CD4-positive, alpha-beta T cell treated with Interleukin-17A for 4 hours (primary cell): ENCODE results near the gene SLC35B2.

Source experiments
- DNase-seq: peaks from one replicate; pipeline ENCODE4 v3.0.0-alpha.2; 2020; ENCODE audit warnings: mixed read lengths

Gene SLC35B2

DNA sequence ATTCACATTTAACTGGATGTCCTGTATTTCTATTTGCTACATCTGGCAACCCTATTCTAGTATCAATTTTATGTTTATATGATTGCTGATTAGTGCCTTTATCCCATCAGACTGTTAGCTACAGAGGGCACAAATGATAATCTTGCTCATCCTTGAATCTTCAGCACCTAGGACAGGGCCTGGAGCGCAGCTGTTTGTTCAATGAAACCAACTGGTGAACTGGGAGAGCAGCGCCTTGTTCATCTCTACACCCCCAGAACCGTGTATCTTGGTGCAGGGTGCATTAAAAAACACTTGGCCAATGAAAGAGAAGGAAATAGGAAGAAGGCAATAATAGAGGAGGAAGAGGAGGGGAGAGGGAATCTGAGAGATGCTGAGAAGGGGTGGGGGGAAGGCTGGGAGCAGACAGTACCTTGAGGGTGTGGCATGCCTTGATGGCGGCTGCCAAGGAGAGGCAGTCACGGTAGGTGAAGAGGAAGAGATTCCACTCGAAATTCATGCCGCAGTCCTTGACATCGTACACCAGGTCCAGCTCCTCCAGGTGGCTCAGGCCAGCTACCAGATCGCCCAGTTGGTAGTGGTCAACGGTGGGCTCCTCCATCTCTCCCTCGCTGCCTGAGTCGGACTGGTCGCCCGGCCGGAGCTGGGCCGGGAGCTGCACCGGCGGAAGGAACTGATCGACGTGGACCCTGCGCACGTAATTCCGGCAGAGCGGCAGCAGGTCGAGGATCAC, 28.4 kb upstream of the SLC35B2 start:
- no peak for DNase-seq

DNA sequence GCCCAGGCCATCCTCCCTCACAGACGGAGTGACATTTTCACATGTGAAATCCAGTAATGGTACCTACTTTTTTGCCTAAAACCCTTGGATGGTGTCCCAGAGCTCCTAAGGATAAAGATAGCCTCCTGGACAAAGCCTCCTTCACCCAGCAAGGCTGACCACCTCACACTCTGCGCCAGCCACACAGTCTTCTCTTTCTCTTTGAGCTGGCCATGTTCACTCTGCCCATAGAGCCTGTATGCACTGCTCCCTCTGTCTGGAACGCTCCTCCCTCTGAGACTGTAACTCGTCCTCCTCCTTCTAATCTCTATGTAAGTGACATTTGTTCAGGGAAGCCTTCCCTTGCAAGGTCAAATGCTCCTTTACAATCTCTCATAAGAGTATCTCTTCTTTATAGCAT, 27.5 kb upstream of the SLC35B2 start:
- no peak for DNase-seq

DNA sequence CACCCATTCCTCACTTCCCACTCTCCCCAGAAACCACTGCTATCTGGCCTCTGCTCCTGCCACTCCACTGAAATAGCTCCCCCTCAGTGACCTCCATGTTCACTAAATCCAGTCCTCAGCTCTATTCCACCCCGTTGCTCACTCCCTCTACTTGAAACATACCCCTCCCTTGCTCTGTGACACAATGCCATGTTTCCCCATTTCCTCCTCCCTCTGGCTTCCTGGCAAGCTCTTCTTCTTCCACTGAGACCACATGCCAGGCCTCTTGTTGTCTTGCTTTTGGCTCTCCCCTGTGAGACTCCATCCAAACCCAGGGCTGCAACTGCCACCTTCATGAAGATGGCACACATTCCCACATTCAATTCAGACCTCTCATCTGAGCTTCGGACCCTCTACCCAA, 26.8 kb upstream of the SLC35B2 start:
- DNase-seq = no peak

- DNase-seq = no peak
These were observed 21.7 kb upstream of the SLC35B2 start for GRCh38 chr6:44278774-44279697.

GRCh38 chr6:44278315-44278714, 21.0 kb upstream of the SLC35B2 start:
- no peak for DNase-seq

DNA sequence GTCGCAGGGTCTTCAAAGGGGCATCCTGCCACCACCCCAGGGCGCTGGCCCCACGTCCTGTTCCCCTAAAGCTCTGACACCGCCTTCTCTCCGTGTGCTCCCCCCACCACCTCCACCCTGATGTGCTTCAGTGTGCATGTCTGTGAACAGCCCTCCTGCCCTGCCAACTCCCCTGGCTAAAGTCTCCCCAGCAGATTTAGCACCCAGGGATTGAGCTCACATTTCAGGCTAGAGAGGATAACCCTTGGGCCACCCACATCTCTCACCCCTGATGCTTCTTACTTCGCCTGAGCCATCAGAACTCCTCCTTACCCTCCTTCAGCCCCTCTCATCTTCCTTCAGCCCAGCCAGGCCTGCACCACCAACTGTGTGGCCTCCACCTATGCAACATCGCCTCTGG, 20.4 kb upstream of the SLC35B2 start:
- no peak for DNase-seq

DNA sequence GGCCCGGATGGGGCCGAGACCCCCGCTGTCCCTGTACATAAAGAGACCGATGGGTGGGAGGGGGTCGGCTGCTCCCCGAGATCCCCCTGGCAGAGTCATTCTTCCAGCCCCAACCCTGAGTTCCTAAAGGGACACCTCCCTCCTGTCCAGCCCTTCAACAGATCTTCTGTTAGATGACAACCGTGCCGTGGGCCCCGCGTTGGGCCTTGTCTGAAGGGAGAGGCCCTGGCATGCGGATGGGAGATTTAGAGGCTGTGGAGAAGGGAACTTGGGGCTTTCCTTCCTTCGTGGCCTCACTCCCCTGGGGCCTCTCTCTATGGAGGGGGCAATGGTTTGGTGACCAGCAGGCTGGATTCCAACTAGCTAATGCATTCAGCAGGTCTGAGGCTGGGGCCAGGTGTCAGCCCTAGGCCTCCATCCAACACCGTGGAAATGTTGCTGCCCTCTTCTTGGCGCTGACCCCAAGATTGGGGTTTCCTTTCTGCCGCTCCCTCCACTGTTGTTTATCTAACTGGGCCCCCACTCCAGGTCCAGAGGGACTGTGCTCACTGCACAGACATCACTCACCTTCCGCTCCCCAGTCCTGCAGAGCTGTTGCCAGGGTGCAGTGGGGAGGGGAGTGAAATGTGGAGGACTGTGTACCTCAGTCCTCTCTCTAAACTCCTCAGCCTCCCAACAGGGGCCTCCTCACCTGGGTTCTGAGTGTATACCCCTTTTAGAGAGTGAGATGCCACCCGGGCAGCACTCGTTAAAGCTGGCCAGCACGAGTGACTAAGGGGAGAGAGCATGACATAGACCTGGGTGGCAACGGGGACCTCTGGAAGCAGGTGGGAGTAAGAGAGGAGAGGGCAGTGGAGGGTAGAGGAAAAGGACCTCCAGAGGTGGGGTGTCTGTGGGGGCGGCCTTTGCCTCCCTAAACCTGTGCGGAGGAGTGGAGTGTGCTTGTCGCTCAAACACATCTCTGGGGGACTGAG, 19.6 kb upstream of the SLC35B2 start:
- DNase-seq = no peak

DNA sequence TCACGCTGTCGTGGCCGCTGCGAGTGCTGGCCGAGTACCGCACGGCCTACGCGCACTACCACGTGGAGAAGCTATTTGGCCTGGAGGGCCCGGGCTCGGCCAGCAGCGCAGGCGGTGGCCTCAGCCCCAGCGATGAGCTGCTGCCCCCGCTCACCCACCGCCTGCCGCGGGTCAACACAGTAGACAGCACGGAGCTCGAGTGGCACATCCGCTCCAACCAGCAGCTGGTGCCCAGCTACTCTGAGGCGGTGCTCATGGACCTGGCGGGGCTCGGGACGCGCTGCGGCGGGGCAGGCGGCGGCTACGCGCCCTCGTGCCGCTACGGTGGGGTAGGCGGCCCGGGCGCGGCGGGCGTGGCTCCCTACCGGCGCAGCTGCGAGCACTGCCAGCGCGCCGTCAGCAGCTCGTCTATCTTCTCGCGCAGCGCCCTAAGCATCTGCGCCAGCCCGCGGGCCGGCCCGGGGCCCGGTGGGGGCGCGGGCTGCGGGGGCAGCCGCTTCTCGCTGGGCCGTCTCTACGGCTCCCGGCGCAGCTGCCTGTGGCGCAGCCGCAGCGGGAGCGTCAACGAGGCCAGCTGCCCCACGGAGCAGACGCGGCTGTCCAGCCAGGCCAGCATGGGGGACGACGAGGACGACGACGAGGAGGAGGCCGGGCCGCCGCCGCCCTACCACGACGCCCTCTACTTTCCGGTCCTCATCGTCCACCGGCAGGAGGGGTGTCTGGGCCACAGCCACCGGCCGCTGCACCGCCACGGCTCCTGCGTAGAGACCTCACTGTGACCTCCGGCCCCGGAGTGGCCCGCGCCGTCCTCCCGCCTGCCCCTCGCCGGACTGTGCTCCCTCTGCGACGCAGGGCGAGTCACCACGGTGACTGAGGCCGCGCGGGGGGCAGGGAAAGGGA, 18.7 kb upstream of the SLC35B2 start:
- DNase-seq = peak; percentile 33

DNA sequence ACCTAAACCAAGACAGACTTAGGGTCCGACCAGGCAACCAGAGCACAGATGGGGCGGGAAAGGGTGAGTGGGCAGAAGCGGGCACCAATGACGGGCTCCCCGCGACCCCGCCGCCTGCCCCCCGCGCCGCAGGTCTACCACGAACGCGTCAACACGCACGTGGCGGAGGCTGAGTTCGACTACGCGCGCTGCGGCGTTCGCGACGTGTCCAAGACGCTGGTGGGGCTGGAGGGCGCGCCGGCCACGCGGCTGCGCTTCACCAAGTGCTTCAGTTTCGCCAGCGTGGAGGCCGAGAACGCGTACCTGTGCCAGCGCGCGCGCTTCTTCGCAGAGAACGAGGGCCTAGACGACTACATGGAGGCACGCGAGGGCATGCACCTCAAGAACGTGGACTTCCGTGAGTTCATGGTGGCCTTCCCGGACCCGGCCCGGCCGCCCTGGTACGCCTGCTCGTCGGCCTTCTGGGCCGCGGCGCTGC, 18.0 kb upstream of the SLC35B2 start:
- DNase-seq = no peak

DNA sequence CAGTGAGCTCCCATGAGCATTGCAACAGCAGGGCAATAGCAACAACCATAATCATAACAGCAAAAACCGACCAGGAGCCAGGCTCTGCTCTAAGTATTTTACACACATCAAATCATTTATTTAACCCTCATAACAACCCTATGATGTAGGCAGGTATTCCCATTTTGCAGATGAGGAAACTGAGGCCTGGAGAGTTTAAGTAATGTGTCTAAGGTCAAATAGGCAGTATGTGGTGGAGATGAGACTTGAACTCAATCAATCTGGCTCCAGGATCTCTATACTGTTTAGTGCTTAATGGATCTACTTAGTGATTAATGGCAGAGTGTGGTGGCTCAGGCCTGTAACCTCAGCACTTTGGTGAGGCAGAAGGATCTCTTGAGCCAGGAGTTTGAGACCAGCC, 16.3 kb upstream of the SLC35B2 start:
- DNase-seq = no peak

- no peak for DNase-seq
These were observed 15.8 kb upstream of the SLC35B2 start for GRCh38 chr6:44272999-44273566.

DNA sequence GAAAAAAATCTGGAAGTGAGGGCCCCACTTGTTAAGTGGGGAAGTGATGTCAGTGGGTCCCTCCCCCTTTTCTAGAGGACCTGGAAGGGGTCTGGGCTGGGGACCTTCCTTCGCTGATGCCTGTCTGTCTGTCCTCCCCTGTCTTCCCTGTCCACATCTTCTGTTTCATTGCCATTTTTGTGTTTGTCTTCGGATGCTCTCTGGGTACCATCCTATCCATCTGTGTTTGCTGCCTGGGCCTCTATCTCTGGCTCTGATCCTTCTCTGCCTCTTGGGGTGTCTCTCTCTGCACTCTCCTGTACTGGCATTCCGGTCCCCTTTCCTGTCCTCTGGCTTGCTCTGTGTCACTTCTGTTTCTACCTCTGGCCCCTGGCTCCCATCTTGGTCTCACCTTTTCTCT, 15.2 kb upstream of the SLC35B2 start:
- no peak for DNase-seq

DNA sequence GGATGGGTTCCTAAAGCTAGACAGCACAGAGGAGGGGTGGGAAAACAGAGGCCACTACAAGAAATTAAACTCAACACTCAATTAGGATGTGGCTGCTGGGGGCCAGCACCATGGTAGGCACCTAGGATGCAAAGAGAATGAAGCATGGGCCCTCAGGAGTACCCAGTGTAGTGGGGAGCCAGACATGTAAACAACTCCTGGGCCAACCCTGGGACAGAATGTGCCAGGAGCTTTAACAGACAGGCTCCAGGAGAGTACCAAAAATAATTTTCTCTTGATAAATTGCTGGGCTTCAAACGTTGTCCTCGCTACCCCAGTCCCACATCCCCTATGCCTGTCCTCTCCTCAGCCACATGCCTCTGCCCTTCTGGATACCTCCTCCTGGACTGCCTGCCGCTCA, 14.6 kb upstream of the SLC35B2 start:
- no peak for DNase-seq

GRCh38 chr6:44271406-44271723, 14.0 kb upstream of the SLC35B2 start:
- no peak for DNase-seq

DNA sequence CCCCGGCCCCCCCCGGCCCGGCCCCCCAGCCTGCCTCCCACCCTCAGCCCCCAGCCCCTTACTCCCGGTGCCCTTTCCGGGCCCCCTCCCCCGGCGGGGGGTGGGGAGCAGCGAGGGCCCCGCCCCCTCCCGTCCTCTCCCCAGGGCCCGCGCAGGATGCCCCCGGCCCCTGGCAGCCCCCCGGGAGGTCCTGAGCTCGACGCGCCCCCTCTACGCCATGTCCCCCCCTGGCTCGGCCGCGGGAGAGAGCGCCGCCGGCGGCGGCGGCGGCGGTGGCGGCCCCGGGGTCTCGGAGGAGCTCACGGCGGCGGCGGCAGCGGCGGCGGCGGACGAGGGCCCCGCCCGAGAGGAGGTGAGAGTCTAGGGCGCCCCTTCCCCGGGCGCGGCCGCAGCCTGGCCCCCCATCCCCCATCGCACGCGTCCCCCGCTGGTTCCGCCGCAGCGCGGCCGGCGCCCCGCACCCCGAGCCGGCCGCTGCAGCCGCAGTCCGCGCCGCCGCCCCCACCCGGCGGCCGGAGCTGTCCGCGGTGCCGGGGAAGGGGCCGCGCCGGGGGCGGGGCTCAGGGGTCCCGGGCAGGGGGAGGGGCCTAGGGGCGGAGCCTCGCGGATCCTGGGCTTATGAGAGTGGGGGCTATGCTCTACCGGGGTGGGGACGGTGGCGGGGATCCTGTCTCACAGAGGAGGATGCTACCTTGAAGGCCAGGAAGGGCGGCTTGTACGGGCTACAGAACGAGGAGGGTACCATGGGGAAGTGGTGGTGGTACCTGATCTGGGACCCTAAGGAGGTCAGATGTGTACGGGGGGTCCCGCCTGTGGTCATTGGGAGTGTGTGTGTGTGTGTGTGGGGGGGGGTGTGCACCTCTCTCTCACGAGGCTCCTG, 13.4 kb upstream of the SLC35B2 start:
- peak; percentile 30 for DNase-seq

DNA sequence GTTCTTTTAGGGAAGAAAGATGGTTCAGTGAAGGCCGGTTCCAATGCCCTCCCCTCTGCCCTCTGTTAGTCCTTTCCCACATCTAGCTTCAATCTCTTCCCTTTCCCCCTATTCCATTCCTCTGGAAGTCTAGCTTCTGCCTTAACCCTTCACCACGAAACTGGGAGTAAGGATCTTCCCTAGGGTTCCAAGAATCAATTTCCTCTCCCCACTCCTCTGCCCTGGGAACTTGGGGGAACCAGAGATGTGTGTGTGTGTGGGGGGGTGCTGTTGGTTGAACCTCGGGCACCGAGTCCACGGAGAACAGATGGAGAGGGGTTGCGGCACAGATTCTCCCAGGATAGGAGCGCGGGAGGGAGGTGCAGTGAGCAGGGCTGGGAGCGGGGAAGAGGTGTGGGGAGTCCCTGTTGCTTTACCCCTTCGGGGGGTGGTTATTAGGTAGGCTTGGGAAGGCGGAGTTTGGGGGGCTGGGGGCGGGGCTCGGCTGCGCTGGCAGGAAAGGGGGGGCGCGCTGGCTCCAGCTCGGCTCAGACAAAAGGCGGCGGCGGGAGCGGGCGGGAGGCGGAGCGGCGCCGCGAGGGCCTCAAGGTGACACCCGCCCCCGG, 12.7 kb upstream of the SLC35B2 start, which contains the start of gene TMEM151B:
TMEM151B (plus strand) TSS at position 530 of the 605 bp plus-strand sequence. CDS start 293 bp downstream, outside the sequence.
- DNase-seq = peak; percentile 39

DNA sequence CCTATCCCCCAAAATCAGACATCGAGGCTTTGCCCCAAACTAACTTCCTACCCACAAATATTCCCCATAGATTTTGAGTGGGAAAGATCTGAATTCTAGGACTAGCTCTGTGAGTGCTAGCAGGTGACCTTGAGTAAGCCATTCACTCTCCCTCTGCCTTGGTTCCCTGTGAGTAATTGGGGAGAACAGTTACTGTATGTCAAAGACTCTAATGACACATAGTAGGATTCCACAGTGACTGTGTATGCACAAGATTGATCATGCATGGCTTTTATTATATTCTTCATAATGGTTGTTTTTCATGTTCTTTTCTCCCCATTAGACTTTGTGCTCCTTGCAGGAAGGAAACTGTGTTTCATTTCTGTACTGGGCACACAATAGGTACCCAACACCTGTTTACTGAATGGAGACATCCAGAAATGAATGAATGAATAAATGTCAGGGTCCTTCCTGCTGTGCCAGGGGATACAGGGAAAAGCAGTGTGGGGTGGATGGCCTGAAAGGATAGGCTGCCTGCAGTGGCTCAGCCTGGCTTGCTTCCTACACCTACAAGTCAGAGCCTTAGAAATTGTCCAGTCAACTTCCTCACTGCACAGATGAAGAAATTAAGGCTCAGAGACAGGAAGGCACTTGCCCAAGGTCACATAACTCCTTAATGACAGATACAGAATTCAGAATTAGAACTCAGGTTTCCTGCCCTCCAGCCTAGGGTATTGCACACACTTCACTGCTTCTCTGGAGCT, 12.0 kb upstream of the SLC35B2 start:
- DNase-seq = no peak

DNA sequence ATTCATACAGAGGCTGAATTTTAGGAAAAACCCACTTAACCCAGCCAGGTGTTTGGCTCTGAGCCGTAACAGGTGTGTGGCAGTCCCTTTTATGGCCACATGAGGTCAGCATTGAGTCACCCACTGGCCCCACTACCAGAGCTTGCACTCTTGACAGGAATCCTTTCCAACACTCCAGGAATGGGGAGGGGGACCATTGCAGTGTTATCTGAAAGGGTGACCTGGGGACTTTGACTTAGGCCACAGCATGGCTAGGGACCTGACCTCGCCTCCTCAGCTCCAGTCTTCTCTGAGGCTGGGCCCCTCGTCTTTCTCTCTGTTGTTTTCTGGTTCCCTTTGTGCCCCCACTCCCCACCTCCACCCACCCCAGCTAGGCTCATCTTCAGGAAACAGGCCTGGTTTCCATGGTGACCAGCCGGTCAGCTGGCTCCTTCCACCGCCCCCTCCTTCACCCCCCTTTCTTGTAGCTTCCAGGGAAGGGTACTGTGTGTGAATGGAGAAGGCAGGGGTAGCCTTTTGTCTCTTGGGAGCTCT, 10.8 kb upstream of the SLC35B2 start:
- peak; percentile 72 for DNase-seq

GRCh38 chr6:44267252-44267651, 9.9 kb upstream of the SLC35B2 start:
- no peak for DNase-seq
